ENCODE results near the gene FAM72B.
A peak's percentile ranks its signal among the peaks of the same experiment; 100 is the strongest.
"Not testable (repeated sequence)": the region's sequence is repeated elsewhere in the genome, so short reads cannot be mapped to it uniquely, and the experiment has no call there.

FAM72B gene

GRCh38 chr1:121148489-121149190 lies 35.5 kb downstream of the FAM72B start:
- not testable (repeated sequence) for H3K27ac ChIP-seq (replicated peaks); H3K27me3 ChIP-seq (ENCODE audit: insufficient read depth, poor library complexity, severe bottlenecking); DNase-seq (ENCODE audit: low read depth in 1 of 2, low spot score in 1 of 2); H3K4me3 ChIP-seq (replicated peaks; ENCODE audit: insufficient read depth, low read length)

DNA sequence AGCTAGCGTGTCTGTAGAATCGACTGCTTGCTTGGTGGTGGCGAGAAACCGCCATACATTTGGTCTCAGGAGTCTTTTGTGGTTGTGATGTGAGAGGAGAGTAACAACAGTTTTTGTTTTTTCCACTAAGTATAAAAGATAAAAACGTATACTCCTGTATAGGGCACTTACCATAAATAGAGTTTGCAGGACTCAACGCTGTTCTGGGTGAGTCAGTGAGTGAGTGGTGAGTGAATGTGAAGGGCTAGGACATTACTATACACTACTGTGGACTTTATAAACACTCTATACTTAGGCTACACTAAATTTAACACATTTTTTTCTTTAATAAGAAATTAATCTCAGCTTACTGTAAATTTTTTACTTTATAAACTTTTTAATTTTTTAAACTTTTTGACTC lies 43.7 kb downstream of the FAM72B start:
- H3K4me3 ChIP-seq (replicated peaks; ENCODE audit: insufficient read depth, low read length); H3K27me3 ChIP-seq (ENCODE audit: insufficient read depth, poor library complexity, severe bottlenecking); H3K27ac ChIP-seq (replicated peaks); DNase-seq (ENCODE audit: low read depth in 1 of 2, low spot score in 1 of 2): not testable (repeated sequence)

DNA sequence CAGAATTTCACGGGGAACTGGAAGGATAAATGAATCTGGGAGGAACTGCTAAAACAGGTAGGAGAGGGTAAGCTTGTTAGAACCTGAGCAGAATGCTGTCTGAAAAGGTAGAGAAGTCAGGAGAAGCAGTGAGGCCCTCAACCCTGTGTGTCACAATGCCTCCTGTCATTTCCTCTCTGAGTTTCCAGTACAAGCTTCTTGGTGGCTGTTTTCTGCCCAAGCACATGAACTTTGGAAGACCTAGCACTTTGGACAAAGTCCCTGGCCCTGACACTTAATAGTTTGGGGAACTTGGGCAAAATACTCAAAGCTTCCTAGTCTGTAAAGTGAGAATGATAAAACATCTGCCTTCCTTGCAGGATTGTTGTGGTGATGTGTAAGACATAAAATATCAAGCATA lies 52.6 kb downstream of the FAM72B start:
- not testable (repeated sequence) for H3K27ac ChIP-seq (replicated peaks); H3K4me3 ChIP-seq (replicated peaks; ENCODE audit: insufficient read depth, low read length); H3K27me3 ChIP-seq (ENCODE audit: insufficient read depth, poor library complexity, severe bottlenecking)
- DNase-seq (ENCODE audit: low read depth in 1 of 2, low spot score in 1 of 2): peak in 1 of 2 experiments; percentile 25

GRCh38 chr1:121118480-121118824 lies 65.7 kb downstream of the FAM72B start:
- DNase-seq (ENCODE audit: low read depth in 1 of 2, low spot score in 1 of 2); H3K27ac ChIP-seq (replicated peaks); H3K27me3 ChIP-seq (ENCODE audit: insufficient read depth, poor library complexity, severe bottlenecking); H3K4me3 ChIP-seq (replicated peaks; ENCODE audit: insufficient read depth, low read length): not testable (repeated sequence)
